Fibroblast of skin of left biceps (primary cell): ENCODE data around the gene DLGAP3.

Experiments
- DNase-seq, 2 experiments: peaks; one replicate each; pipeline ENCODE4 v3.0.0-alpha.2; 2013; ENCODE audit warnings: low read depth in 2 of 2

The DLGAP3 gene

DNA sequence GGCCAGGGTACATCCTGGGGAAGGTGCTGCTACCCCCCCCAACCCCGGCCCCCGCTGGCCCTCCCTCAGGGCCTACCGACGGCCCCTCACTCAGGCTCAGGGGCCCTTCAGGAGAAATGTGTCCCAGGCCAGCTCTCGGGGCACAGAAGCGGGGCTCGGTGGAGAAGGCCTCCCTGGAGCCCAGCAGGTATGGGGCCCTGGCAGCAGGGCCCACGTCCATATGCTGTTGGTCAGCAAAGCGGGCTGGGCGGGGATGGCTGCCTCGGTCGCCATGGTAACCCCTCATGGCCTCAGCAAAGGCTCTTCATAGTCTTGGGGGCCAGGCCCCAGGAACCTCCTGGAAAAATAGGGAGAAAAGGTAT, 24.4 kb downstream of the DLGAP3 start:
- DNase-seq, result no peak

GRCh38 chr1:34904236-34905097, 25.0 kb downstream of the DLGAP3 start:
- no peak for DNase-seq

GRCh38 chr1:34901919-34902318, 27.5 kb downstream of the DLGAP3 start:
- DNase-seq, result no peak

GRCh38 chr1:34900775-34901502, 28.5 kb downstream of the DLGAP3 start:
- no peak for DNase-seq

GRCh38 chr1:34899906-34900305, 29.5 kb downstream of the DLGAP3 start:
- no peak for DNase-seq

DNA sequence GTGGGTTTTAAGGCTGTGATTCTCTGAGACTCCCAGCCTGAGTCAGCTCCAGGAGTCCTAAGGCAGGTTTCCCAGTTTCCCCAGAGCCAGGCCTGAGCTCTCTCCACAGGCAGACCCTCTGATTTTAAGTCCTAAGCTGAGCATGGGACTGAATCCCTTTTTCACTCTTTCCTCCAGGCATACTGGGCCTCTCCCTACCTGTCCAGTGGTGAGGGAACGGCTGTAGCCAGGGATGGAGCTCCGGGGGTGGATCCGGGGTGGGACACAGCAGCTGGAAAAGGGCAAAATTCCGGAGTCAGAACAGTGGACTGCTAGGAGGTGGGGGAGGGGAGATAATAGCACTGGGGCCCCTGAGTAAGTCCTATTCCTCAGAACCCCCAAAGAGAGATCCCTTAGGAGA, 30.0 kb downstream of the DLGAP3 start:
- no peak for DNase-seq

- DNase-seq, result no peak
These were observed 31.1 kb downstream of the DLGAP3 start for GRCh38 chr1:34898330-34898761.

GRCh38 chr1:34896612-34897011, 32.8 kb downstream of the DLGAP3 start:
- no peak for DNase-seq

GRCh38 chr1:34889705-34890104, 39.7 kb downstream of the DLGAP3 start:
- DNase-seq, result no peak

- DNase-seq, result no peak
These were observed 41.9 kb downstream of the DLGAP3 start for GRCh38 chr1:34887593-34887992.

DNA sequence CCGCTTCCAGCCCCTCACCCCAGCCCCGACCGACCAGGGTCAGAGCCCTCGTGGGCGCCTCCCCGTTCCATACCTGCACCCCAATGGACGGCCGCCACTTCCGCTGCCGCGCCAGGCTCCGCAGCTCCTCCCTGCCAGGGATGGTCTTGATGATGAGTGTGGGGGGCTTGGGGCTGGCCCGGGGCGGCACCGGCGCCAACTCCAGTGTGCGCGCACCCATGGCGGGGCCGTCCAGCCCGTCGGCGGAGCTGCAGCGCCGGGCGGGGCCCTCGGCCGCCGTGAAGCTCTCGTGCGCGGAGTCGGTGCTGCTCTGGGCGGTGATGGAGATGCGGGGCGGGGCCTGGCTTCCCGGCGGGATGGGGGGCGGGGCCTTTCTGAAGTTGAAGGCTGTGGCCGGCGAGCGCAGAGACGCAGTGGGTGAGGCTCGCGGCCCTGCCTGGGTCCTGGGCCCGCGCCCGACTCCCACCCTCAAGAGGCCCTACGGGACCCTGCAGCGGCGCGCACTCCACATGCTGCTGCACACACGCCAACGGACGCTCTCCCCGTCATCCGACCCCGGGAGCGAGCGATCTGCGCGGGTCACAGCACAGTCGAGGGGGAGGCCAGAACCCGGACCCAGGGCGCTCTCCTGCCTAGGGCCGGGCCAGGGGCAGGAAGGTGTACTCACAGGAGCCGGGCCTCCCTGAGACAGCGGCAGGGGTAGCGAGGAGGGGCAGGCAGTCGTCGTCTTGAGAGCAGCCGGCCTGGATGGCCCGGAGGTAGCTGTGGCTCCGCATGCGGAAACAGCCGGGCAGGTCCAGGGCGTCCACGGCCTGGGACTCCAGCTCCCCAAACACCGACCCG, 43.8 kb downstream of the DLGAP3 start:
- no peak for DNase-seq

- no peak for DNase-seq
These were observed 44.5 kb downstream of the DLGAP3 start for GRCh38 chr1:34884961-34885360.

- DNase-seq, result no peak
These were observed 44.9 kb downstream of the DLGAP3 start for GRCh38 chr1:34884536-34884935.

- DNase-seq, result no peak
These were observed 50.2 kb downstream of the DLGAP3 start for GRCh38 chr1:34879230-34879629.

DNA sequence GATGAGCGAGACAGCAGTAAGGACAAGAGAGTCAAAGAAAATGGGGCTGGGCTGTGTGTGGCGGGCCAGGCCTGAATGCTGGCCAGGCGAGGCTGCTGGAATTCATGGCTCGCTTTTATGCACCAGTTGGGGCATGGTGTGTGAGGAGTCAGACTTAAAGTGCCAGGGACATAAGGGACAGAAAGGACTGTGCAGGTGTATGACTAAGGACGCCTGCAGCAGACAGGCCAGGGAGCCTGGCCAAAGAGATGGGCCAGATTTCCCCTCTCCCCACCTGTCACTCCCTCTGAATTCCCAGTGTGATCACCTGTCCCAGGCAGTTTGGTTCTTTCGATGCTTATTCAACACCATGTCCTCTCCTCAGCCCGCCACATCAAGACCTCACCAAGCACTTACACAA, 53.0 kb downstream of the DLGAP3 start:
- DNase-seq, result no peak

DNA sequence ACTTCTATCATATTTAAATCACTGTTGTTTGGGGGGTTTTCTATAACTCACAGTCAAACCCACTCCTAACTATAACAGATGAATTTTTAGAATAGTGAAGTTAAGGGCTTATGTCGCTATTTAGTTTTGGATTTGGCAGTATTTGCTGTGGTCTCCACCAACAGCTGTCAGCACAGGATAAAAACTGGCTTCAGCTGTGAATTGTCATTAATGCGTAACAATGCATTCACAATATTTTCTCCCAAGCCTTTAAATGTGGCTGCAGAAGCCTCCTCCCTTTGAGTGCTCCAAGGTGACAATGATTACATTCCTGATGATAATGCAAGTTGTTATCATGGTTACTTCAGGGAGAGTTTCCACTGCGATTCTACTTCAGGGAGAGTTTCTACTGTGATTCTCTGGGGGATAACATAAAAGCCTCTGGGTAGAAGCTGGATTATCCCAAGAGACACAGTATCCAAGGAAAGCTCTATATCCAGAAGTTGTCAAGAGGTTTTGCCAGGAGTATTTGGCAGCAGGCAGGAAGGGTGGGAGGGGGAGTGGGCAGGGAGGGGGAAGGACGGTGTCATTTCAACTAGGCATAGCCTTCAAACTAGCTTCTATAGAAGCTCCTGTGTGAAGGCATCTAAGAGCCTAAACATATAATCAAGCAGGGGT, 55.0 kb downstream of the DLGAP3 start:
- DNase-seq, result no peak

GRCh38 chr1:34872133-34872503, 57.3 kb downstream of the DLGAP3 start:
- DNase-seq, result no peak

- no peak for DNase-seq
These were observed 57.9 kb downstream of the DLGAP3 start for GRCh38 chr1:34871443-34872132.

GRCh38 chr1:34870395-34870794, 59.1 kb downstream of the DLGAP3 start:
- no peak for DNase-seq

DNA sequence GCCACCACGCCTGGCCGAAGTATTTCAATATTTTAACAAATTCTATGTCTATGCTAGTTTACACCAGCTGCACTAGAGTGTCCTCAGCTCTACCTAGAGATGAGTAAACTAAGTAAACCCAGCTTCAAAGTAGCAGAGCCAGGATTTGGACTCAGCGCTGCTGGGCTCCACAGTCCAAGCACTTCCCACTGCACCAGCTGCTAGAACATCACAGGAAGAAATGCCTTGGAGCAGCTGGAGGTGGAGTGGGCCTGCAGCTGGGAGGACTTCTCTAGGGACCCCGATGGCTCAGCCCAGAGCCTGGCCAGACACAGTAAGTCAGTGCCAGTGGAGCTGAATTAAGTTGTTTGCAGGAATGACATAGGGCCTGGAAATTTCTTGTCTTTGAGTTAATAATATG, 59.7 kb downstream of the DLGAP3 start:
- DNase-seq, result no peak
